Anterior cingulate cortex (tissue), 58 donors: ENCODE results near the gene GPC6.
"Not testable (repeated sequence)": the region's sequence is repeated elsewhere in the genome, so short reads cannot be mapped to it uniquely, and the experiment has no call there.

Source experiments
- DNase-seq, 58 donors: peaks; one replicate each; lab custom pipeline; 2025; lab: John Stamatoyannopoulos, UW

Gene GPC6

DNA sequence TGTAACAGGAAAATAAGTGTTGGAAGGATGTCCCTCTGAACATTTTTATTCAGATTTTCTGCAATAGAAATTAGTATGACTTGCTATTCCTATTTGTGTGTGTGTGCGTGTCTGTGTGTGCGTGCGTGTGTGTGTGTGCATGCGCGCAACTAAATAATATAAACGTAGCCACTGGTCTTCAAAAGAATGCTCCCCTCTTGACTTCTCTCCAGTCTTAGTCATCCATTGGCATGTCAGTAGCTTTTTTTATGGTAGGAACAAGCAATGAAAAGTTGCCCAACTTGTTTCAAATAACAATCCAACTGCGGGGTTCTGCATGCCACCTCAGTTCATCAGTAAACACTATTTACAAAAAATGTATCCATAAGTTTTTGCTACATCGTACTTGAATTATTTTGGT is 249.6 kb downstream of the GPC6 start:
- no peak for DNase-seq

DNA sequence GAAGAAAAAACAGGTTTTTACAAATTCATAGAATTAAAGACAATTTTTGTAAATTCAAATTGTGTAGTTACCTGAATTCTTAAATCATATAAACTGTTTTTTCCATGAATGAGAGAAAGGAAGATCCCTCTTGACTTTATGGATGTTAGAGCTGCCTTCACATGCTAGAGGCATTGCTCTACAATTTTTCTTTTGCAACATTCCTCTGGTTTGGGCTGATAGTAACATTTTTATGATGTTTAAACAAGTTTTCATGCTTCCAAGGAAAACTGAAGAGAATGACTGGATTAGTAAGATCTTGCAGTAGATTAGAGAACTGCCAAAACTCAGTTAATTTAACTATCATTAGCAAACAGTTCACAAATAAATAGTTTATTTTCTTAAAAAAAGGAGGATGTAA is 250.6 kb downstream of the GPC6 start:
- no peak for DNase-seq

DNA sequence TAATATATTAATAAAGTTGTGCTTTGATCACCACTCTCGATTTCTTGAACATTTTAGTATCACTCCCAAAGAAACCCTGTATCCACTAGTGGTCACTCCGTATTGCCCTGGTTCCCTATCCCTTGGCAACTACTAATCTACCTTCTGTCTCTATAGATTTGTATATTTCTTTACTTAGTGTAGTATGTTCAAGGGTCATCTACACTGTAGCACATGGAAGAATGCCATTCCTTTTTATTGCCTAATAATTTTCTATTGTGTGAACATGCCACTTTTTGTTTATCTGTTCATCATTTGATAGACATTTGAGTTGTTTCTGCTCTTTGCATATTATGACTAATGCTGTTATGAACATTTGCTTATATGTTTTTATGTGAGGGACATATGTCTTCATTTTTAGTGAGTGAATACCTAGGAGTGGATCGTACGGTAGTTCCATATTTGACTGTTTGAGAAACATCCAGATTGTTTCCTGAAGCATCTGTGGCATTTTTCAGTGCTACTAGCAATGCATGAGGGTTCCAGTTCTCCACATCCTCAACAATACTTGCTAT is 254.0 kb downstream of the GPC6 start:
- DNase-seq = no peak

DNA sequence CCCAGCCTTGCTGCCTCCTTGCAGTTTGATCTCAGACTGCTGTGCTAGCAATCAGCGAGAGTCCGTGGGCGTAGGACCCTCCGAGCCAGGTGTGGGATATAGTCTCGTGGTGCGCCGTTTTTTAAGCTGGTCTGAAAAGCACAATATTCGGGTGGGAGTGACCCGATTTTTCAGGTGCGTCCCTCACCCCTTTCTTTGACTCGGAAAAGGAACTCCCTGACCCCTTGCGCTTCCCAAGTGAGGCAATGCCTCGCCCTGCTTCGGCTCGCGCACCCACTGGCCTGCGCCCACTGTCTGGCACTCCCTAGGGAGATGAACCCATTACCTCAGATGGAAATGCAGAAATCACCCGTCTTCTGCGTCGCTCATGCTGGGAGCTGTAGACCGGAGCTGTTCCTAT is 269.5 kb downstream of the GPC6 start:
- not testable (repeated sequence) for DNase-seq

DNA sequence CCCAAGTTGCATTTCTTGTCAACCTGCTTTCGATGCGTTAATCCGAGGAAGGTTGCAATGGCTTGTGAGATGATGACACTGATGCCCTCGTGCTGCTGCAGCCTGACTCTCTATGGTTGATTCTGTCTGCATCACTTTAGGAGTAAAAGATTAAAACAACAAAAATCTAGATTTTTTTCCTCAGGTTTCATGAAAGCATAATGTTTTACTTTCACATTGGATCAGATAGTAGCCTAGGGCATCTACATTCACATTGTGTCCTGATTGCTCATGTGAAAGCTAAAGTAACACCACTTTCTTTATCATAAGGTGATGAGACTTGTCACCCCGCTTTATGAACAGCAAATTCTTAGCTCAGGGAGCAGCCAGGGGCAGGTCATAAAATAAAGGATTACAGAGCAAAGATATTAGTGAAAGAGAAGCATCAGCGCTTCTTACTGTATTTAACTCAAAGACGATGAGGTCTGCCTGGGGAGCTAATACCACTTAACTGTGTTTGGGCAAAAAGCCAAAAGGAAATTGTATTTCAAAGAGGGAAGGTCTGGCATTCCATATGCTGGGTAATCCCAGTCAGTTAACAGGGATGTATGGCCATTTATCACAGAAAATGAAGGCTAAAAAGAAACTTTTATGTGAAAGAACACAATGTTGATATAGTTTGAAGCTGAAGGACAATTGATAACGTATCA is 270.5 kb downstream of the GPC6 start:
- no peak for DNase-seq

DNA sequence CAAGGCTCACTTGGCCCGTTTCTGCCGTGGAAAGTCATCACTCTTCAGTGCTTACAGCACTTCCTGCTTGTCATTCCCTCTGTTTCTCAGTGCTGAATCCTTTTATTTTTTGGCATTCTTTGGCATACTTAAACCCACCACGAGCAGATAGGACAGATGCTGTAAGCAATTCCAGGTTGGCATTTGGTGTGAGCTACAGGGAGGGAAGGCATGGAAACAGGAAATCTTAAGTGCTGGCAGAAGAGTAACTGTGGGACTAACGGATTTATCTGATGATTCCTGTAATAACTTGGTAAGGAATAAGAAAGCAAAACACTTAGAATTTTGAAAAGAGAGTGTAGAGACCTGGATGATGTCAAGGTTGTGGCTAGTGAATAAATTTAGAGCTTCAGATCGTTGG is 273.4 kb downstream of the GPC6 start:
- peak in 4 of 58 donors; percentile 0 to 10 (median 2) for DNase-seq

DNA sequence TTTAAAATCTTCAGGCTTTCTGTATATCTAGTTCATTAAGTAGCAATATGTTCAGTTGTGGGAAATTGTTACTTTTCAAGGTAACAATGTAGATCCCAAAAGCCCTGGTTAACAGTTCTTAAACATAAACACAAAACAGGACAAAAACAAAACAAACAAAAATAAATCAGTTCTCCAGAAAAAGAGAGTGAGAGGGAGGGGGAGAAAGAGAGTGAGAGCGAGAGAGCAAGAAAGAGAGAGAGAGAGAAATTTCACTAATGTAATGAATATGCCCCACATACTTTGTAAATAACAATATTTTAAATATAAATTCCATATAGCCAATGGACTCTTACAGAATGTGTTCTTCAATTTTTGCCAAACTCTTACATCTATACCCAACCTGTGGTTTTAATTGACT is 275.5 kb downstream of the GPC6 start:
- no peak for DNase-seq

DNA sequence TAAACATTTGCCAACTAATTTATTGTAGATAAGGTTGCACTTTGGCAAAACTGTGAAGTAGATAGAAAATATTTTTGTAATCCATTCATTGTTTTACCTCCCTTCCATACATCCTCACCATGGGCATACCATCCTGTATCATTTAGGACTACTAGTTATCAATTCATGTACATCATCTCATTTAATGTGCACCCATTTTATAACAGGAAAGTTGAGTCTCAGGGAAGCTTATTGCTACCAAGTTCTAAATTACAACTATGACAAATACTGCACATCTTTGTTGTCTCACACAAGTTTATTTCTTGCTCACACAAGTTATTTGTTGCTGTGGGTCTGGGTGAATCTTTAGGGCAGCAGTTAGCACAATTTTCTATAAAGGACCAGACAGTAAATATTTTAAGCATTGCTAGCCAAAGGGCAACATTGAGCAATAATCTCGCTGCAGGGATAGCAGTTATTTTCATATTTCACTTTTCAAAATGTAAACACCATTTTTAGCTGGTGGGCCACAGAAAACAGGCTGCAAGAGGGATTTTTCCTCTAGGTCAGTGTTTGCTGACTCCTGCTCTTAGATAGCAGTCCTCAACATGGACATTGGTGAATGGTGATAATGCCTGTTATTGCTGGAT is 276.5 kb downstream of the GPC6 start:
- no peak for DNase-seq

DNA sequence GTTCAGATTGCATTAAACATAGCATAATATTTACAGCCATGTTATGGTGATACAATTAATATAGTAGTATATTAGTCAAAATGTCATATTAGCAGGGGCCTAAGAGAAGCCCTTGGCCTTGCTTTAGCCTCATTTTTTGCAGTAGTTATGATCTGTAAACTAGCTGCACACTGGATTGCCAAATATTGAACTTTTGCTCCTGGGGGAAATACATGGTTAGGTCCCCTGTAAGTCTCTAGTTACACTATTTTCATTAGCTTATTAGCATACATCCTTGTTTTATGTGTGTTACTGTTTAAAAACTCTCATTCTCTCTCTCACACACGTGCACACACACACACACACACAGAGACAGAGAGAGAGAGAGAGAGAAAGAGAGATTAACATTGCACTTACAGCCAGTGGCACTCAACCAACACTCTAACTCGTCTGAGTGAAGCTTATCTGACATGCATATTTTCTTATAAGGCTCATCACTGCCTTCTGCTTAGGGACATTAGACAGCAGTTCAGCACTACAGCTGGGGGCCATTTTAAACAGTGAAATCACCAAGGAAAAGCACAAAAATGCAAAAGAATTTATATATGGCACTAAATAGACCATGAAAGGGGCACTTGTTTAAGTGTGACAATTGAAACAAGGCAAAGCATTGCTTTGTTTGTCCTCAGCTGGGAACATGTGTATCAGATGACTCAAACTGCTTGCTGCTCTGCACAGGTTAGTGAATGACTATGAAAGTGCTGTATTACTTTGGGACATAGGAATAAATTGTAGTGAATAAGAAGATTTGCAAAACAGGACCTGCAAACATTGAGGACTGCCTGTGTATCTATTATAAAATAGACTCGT is 278.7 kb downstream of the GPC6 start:
- DNase-seq = no peak

DNA sequence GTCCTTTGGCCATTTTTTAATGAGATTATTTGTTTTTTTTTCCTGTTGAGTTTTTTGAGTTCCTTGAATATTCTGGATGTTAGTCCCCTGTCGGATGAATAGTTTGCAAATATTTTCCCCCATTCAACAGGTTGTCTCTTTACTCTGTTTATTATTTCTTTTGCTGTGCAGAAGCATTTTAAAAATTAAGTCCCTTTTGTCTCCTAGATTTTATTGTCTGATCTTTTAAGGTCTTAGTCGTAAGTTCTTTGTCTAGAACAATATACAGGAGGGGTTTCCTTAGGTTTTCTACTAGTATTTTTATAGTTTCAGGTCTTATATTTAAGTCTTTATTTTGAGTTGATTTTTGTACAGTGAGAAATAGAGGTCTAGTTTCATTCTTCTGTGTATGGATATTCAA is 284.4 kb downstream of the GPC6 start:
- DNase-seq = no peak

DNA sequence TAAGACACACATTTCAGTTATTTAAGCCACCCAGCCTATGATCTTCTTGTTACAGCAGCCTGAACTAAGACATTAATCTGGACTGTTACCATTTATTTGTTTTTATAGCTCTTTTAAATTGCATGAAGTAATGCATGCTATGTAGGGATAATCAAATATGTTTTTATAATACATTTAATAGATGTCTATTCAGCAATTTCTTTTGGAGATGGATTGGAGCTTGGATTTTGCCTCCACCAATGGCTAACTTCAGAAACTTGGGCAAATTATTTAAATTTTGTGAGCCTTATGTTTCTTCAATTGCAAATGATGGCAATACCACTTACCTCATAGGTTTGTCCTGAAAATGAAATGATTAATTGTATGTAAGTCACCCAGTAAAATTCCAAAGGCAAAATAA is 288.7 kb downstream of the GPC6 start:
- no peak for DNase-seq

DNA sequence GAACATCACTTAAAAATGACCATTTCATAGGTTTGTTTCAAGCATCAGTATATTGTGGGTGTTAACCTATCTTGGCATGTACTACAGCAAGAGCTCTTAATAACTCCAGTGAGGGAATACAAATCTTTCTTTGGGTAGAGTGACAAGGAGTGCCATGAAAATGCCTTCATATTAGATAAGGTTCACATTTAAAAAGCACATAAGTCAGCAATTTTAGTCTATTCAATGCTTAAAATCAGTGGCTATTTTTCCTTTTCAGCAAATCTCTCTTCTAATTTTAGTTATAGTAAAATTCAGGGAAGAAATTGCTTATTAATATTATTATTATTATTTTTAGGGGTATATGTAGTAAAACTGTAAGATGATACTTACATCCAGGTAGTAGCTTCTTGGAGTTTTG is 291.1 kb downstream of the GPC6 start:
- no peak for DNase-seq

DNA sequence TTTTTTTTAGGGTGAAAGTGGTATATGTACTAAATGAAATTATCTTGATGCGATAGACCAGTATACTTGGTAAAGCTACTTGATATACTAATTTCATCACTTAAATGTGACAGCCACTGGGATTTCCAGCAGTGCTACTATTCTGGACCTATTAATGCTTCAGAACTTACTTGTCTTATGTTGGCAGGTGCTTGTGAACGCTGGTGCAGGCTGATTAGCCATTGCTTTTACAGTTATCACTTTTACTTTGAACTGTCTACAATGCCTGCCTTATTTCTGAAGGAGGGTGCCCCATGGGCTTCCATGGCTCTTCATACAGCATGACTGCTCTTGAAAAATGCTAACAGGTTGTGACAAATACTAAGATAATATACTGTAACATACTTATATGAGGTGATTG is 294.7 kb downstream of the GPC6 start:
- DNase-seq = no peak

DNA sequence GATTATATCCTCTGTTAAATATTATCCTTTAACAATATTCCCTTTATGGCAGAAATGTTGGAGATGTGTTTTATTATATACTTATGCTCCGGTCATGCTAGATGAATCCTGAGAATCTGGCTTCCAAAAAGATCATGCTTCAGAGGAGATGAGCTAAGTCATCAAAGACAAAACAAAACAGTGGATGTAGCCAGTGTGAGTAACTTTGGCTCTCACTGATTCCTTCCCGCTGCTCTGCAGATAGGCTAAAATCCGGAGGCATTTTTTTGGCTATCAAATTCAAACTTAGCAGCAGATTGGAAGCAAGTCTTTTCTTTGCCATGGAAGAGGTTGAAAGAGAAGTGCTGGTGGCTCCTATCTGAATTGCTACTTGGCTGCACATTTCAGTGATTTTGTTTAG is 295.9 kb downstream of the GPC6 start:
- no peak for DNase-seq

DNA sequence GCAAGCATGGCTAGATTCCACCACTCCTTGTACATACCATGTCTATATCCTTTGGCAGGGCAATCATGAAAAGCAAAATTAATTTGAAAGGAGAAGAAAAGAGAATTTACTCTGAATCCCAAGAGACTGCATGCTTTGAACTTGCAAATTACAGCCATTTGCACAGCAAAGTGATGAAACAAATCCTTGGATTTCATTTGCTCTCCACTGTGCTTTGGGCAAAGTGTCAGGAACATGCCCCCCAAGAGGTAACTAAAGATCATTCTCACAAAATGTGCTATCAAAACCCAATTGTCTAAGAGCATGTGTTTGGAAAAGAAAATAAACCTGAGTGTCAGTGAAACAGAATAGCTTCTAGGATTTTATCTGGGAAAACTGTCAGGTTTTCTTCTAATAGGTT is 298.5 kb downstream of the GPC6 start:
- DNase-seq = no peak

DNA sequence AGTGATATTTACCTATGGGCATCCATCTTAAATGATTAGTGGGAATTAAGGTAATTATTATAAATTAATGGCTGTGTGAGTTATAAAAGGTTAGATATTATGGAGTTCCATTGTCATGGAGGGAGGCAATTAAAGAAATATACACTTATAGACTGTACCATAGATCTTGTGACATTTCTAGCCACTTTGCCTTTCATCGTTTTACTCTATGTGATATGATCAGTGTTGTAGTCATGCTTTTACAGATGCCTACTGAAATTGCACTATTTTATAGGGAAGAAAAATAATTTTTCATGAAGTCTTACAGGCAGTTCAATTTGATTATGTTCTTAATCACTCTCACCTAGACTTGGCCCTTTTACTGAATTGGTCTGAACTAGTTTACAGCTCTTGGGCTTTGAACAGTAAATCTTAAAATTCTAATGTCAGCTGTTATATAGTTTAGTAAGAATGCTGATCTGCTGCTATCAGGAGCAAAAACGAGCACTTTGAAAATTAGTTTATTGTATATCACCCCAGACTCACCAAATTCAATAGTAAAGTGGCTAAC is 301.2 kb downstream of the GPC6 start:
- no peak for DNase-seq

DNA sequence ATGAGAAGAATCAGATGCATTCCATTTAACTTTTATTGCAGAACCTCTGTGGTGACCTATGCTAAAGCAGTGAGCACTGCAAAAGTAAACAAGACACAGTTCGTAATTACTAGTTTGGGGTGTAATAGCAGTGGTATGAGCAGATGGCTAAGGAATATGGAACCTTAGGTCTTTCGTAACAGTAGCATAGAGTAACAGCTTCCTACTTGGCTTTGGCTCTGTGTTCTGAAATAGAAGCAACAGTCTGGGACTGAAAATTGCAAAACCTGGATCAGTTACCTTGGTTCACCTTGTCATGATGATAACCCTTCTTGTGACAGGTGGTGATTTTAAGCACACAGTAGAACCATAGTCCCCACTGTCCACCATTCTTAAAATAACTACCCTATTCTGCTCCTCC is 303.4 kb downstream of the GPC6 start:
- DNase-seq = no peak

DNA sequence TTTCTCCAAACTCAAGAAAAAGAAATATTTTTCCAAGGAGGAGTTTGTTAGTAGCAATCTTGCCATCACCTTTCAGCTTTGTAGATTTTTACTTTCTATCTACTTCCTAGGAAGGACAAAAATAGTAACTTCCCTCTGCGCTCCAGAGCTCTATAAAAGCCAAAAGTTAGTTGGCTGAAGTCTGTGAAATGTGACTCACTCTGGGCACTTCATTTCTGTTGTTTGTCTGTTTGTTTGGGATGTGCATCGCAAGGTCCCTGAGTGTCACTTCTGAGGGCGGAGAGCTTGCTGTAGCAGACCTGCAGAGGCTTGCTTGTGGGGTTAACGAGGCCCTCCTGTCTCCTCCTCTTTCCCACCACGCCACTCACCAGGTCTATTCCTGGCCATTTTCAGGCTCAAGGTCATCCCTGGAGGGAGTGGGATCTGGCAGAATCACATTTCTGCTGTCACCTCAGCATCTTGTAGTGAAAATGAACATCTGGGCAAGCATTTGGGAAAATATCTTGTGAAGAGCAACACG is 307.6 kb downstream of the GPC6 start:
- peak in 2 of 58 donors; percentile 5 to 12 for DNase-seq

DNA sequence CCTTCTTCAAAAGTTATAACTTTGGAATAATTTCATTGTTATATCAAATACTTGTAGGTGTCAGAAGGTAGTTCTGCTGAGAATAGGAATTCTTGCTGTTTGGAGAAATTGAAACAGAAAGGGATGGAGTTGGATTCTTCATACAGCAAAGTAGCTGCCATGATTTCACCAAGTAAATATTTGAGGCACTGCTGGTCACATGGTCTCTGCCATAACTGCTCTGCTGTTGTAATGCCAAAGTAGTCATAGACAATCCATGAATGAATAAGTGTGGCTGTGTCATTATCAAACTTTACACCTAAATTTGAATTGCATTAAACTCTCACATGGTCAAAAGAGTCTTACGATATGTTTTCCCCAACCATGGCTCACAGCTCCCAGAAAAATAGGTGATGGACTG is 308.6 kb downstream of the GPC6 start:
- no peak for DNase-seq

DNA sequence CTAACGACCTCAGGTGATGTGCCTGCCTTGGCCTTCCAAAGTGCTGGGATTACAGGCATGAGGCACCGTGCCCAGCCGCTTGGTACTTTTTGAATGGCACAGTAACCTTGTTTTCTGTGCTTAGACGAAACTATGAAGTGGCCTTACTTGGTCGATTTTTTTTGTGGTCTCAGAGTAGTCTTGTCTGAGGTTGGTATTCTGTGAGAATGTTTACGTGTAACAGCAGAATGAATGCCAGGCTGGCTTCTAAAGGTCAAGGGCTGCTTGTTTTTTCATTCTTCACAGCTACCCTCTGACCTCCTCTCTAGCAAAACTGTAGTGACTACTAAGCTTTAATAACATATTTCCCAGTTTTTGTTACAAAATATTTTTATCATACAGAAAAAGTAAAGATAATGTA is 313.3 kb downstream of the GPC6 start:
- no peak for DNase-seq

DNA sequence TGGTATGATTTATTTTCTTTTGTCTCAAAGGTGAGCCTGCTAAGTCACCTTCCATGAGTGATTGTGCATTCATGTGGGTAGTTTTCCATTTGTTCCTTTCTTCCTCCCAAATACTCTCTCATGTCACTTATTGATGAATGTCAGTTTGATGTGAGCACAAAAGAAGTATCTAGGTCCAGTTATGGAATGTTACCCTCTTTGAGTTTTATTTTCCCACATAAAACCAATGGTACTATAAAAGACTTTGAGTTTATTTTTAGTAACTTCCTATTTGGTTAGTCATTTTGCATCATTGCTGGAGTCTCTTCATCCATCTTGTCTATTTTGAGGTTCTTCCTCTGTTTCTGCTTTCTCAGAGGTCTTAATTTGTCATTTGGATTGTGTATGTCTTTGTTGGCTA is 321.3 kb downstream of the GPC6 start:
- DNase-seq = no peak
